HEK293 (cell line): ENCODE data around the gene RABL3.

Experiments used
- KLF7 ChIP-seq: fragments of 450-650 bp; formaldehyde crosslinking; IDR thresholded peaks from 2 replicates; pipeline ENCODE4 v1.5.1; 2016; ENCODE audit warnings: missing biosample characterization, missing genetic modification characterization, borderline replicate concordance
- YY1 ChIP-seq: fragments of 450-650 bp; formaldehyde crosslinking; IDR thresholded peaks from 2 replicates; pipeline ENCODE4 v1.5.1; 2018; ENCODE audit warnings: missing biosample characterization, missing genetic modification characterization
- ZBTB20 ChIP-seq: fragments of 450-650 bp; formaldehyde crosslinking; IDR thresholded peaks from 2 replicates; pipeline ENCODE4 v1.5.1; 2016; ENCODE audit warnings: missing biosample characterization, missing genetic modification characterization
- ZNF140 ChIP-seq: fragments of 450-650 bp; formaldehyde crosslinking; IDR thresholded peaks from 2 replicates; pipeline ENCODE4 v1.5.1; 2016; ENCODE audit warnings: missing biosample characterization, missing genetic modification characterization
- ZNF2 ChIP-seq: fragments of 450-650 bp; formaldehyde crosslinking; IDR thresholded peaks from 2 replicates; pipeline ENCODE4 v1.5.1; 2016; ENCODE audit warnings: missing biosample characterization, missing genetic modification characterization
- ZNF202 ChIP-seq: fragments of 450-650 bp; formaldehyde crosslinking; IDR thresholded peaks from 2 replicates; pipeline ENCODE4 v1.5.1; 2016; ENCODE audit warnings: missing biosample characterization, missing genetic modification characterization, borderline replicate concordance
- ZNF324 ChIP-seq: fragments of 450-650 bp; formaldehyde crosslinking; IDR thresholded peaks from 2 replicates; pipeline ENCODE4 v1.5.1; 2016; ENCODE audit warnings: missing biosample characterization, missing genetic modification characterization
- ZNF350 ChIP-seq: fragments of 450-650 bp; formaldehyde crosslinking; IDR thresholded peaks from 2 replicates; pipeline ENCODE4 v1.5.0; 2017; ENCODE audit warnings: missing biosample characterization, mild to moderate bottlenecking, missing genetic modification characterization
- ZNF514 ChIP-seq: fragments of 450-650 bp; formaldehyde crosslinking; IDR thresholded peaks from 2 replicates; pipeline ENCODE4 v1.5.1; 2016; ENCODE audit warnings: missing biosample characterization, missing genetic modification characterization
- TF ChIP-seq, protein P1 (sequence below): fragments of 450-650 bp; formaldehyde crosslinking; IDR thresholded peaks from 2 replicates; pipeline ENCODE4 v1.5.1; 2016; ENCODE audit warnings: missing biosample characterization, missing genetic modification characterization
- TF ChIP-seq, protein P2 (sequence below): fragments of 450-650 bp; formaldehyde crosslinking; IDR thresholded peaks from 2 replicates; pipeline ENCODE4 v1.5.1; 2016; ENCODE audit warnings: missing biosample characterization, missing genetic modification characterization
- TF ChIP-seq, protein P3 (sequence below): fragments of 450-650 bp; formaldehyde crosslinking; IDR thresholded peaks from 2 replicates; pipeline ENCODE4 v1.5.0; 2017; ENCODE audit warnings: missing biosample characterization, missing genetic modification characterization, borderline replicate concordance
- TF ChIP-seq, protein P4 (sequence below): fragments of 450-650 bp; formaldehyde crosslinking; IDR thresholded peaks from 2 replicates; pipeline ENCODE4 v1.5.1; 2016; ENCODE audit warnings: missing biosample characterization, missing genetic modification characterization

DNA sequence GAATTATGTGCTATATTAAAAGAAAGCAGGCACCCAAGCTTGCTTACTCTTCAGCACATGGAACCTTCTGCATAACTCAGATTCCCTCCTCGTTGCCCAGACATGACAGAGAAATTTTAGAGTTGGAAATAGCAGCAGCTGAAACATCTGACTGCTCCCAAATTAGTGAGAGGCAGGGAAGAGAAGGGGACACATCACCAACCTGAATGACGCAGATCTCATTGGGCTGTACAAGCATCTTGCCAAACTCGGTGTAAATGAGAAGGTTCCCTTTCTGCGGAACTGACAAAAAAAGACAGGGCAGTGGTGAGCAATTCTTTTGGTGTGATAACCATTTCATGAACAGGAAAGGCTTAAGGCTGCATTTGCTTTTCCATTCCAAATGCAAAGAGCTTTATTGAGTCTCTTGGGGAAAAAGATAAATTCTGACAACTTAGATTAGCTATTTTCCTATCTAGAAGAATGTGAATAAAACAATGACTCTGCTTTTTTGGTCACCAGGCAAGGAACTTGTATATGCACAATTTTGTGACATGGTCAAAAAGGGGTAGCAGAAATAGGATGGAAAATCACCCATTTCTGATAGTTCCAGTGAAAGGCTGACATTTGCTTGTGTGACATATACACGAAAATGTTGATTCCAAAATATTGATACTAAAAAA lies 95.4 kb downstream of the RABL3 start:
- TF ChIP-seq, protein P1, sequence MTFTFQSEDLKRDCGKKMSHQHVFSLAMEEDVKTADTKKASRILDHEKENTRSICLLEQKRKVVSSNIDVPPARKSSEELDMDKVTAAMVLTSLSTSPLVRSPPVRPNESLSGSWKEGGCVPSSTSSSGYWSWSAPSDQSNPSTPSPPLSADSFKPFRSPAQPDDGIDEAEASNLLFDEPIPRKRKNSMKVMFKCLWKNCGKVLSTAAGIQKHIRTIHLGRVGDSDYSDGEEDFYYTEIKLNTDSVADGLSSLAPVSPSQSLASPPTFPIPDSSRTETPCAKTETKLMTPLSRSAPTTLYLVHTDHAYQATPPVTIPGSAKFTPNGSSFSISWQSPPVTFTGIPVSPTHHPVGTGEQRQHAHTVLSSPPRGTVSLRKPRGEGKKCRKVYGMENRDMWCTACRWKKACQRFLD: no peak
- TF ChIP-seq, protein P2, sequence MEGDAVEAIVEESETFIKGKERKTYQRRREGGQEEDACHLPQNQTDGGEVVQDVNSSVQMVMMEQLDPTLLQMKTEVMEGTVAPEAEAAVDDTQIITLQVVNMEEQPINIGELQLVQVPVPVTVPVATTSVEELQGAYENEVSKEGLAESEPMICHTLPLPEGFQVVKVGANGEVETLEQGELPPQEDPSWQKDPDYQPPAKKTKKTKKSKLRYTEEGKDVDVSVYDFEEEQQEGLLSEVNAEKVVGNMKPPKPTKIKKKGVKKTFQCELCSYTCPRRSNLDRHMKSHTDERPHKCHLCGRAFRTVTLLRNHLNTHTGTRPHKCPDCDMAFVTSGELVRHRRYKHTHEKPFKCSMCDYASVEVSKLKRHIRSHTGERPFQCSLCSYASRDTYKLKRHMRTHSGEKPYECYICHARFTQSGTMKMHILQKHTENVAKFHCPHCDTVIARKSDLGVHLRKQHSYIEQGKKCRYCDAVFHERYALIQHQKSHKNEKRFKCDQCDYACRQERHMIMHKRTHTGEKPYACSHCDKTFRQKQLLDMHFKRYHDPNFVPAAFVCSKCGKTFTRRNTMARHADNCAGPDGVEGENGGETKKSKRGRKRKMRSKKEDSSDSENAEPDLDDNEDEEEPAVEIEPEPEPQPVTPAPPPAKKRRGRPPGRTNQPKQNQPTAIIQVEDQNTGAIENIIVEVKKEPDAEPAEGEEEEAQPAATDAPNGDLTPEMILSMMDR (tag by site-specific recombination): no peak
- no peak for TF ChIP-seq ZNF202 (tag by site-specific recombination)
- TF ChIP-seq ZNF324: no peak
- no peak for TF ChIP-seq YY1 (tag by site-specific recombination)
- no peak for TF ChIP-seq ZNF2 (tag by site-specific recombination)
- TF ChIP-seq ZNF350 (tag by site-specific recombination): no peak
- TF ChIP-seq, protein P3, sequence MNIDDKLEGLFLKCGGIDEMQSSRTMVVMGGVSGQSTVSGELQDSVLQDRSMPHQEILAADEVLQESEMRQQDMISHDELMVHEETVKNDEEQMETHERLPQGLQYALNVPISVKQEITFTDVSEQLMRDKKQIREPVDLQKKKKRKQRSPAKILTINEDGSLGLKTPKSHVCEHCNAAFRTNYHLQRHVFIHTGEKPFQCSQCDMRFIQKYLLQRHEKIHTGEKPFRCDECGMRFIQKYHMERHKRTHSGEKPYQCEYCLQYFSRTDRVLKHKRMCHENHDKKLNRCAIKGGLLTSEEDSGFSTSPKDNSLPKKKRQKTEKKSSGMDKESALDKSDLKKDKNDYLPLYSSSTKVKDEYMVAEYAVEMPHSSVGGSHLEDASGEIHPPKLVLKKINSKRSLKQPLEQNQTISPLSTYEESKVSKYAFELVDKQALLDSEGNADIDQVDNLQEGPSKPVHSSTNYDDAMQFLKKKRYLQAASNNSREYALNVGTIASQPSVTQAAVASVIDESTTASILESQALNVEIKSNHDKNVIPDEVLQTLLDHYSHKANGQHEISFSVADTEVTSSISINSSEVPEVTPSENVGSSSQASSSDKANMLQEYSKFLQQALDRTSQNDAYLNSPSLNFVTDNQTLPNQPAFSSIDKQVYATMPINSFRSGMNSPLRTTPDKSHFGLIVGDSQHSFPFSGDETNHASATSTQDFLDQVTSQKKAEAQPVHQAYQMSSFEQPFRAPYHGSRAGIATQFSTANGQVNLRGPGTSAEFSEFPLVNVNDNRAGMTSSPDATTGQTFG (tag by site-specific recombination): no peak
- TF ChIP-seq ZBTB20: no peak
- TF ChIP-seq ZNF514 (tag by site-specific recombination): no peak
- no peak for TF ChIP-seq ZNF140
- no peak for TF ChIP-seq KLF7
- TF ChIP-seq, protein P4, sequence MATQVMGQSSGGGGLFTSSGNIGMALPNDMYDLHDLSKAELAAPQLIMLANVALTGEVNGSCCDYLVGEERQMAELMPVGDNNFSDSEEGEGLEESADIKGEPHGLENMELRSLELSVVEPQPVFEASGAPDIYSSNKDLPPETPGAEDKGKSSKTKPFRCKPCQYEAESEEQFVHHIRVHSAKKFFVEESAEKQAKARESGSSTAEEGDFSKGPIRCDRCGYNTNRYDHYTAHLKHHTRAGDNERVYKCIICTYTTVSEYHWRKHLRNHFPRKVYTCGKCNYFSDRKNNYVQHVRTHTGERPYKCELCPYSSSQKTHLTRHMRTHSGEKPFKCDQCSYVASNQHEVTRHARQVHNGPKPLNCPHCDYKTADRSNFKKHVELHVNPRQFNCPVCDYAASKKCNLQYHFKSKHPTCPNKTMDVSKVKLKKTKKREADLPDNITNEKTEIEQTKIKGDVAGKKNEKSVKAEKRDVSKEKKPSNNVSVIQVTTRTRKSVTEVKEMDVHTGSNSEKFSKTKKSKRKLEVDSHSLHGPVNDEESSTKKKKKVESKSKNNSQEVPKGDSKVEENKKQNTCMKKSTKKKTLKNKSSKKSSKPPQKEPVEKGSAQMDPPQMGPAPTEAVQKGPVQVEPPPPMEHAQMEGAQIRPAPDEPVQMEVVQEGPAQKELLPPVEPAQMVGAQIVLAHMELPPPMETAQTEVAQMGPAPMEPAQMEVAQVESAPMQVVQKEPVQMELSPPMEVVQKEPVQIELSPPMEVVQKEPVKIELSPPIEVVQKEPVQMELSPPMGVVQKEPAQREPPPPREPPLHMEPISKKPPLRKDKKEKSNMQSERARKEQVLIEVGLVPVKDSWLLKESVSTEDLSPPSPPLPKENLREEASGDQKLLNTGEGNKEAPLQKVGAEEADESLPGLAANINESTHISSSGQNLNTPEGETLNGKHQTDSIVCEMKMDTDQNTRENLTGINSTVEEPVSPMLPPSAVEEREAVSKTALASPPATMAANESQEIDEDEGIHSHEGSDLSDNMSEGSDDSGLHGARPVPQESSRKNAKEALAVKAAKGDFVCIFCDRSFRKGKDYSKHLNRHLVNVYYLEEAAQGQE (tag by site-specific recombination): no peak
